Measurements from ENCODE around the gene PNPLA1.

PNPLA1 gene

DNA sequence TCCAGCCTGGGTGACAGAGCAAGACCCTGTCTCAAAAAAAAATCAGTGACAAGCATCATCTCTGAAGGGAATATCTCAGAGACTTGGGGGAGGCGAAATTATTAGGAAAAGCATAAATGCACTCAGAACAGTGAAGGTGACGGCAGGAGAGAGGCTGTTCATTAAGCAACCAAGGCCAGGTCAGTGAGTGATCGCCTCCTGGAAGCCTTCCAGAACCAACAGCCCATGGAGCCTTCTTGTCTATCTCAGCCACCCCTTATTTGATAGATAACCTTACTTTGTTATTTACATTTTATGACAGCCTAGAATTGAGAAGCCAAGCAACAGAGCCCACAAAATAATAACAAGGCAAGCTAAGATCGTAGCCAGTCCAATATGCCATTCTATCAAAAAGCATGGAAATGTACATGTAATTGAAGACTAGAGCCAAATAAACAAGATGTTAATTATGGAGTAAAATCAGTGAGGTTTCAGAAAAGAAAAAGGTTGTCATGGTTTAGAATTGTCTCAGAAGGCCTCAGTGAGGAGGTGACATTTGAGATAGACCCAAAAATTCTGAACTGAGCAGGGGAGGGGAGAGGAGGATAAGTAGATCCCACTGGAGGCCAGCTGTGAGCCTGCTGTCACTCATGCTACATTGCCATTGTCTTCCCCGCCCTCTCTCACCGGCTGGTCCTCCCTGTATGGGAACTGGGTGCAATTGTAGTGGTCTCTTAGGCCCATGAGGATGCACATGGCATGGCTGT, 49.0 kb downstream of the PNPLA1 start:
- no peak for DNase-seq

DNA sequence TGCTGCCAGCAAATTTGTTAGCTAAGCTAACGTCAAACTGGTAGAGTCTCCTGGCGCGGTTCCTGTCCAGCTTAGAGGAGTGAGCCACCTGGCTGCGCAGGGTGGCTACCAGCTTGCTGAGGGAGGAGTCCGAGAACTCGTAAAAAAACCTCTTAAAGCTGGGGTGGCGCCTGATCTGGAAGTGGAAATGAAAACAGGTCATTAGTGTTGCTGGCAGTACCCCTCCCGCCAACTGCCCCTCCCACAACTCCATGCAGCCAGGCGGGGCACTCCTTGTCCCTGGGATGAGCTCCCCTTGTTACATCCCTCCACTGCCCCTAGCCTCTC, 49.5 kb downstream of the PNPLA1 start:
- no peak for DNase-seq

- DNase-seq, result no peak
Measured at GRCh38 chr6:36319821-36320220, 50.0 kb downstream of the PNPLA1 start.

DNA sequence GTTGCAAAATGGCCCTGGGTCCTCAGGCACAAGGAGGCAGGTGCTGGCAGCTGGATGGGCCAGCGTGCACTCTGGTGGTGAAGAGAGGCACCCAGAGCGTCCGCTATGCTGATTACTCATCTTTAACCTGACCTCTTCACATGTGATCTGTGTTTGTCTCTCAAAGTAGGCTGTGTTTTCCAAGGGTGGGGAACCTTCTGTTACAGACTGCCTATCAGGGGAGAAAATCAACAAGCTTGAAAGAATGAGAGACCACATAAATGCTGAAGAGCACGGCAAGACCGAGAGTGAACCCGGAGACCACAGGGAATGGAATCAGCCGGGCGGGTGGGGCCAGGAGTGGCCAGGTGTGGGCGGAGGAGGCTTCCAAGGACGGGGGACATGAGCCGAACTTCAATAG, 50.6 kb downstream of the PNPLA1 start:
- no peak for DNase-seq

- no peak for DNase-seq
Measured at GRCh38 chr6:36322591-36322990, 52.7 kb downstream of the PNPLA1 start.

DNA sequence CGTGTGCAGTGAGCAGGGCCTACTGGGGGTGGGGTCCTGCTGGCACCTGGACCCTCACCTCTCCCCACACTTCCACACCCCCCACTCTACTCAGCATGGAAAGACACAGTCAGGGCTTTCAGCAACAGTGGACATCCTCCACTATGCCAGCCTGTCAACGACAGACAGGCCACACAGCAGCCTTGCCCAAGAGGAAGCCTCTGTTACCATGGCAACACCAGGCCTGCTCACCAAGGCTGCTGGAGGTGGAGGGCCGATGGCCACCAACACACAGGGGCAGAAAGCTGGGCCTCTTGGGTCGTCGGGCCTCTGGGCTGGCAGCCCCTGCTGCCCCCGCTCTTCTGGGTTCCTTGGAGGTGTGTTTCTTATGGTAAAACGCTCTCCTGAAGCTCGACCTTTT, 53.2 kb downstream of the PNPLA1 start:
- DNase-seq, result no peak

GRCh38 chr6:36324191-36324590, 54.3 kb downstream of the PNPLA1 start:
- DNase-seq, result no peak

DNA sequence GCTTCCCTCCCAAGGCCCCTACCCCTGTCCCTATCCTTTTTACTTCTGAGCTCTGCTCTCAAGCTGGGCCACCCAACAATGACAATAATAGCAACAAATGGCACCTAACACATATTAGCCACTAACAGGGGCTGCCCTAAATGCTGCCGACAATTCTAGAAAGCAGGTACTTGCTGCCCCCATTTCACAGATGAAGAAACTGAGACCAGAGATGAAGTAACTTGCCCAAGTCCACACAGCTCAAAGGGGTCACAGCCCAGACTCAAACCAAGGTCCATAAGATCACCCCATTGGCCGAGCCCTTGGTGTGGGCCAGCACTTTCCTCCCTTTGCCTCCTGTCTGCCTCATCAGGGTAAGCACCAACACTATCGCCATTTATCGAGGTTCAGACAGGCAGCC, 54.9 kb downstream of the PNPLA1 start:
- no peak for DNase-seq

- no peak for DNase-seq
Measured at GRCh38 chr6:36326356-36326995, 56.6 kb downstream of the PNPLA1 start.

DNA sequence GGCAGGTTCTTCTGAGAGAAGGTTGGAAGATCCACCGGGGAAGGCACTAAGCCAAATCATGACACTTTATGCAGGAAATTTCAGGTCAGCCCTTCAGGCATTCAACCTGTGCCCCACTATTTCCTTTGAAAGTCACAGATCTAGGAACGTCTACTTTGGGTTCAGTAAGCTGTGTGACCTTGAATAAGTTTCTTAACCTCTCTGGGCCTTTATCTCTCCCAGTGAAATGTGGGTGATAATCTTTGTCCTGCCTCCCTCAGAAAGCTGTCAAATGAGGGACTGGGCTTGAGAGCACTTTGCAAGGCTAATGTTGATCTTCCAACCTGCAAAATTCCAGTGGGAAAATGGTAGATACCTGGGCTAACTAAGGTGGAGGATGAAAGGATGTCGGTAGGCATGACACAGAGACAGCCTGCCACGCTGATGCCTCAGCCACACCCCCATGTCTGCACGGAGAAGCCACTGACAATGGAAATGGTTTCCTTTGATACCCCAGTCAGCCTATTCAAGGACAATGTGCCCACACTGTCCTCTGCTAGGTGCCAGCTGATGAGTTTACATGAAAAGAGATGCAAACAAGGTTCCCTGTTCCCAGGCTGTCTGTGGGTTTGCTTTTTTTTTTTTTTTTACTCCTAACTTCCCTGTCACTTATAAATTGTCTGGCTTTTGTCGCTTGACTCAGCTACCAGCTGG, 57.5 kb downstream of the PNPLA1 start:
- no peak for DNase-seq

DNA sequence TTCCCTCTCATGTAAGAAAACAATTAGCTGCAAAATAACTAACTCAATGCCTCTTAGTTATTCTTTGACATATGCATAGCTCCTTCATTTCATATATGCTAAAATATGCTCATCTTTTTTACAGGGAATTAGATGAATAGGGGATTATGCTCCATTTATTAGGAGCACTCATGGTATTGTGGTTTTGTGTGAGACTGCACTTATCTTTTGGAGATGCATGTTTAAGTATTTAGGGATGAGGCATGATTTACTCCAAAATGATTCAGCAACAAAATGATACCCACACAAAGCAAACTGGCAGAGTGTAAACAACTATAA, 58.0 kb downstream of the PNPLA1 start:
- DNase-seq, result no peak

DNA sequence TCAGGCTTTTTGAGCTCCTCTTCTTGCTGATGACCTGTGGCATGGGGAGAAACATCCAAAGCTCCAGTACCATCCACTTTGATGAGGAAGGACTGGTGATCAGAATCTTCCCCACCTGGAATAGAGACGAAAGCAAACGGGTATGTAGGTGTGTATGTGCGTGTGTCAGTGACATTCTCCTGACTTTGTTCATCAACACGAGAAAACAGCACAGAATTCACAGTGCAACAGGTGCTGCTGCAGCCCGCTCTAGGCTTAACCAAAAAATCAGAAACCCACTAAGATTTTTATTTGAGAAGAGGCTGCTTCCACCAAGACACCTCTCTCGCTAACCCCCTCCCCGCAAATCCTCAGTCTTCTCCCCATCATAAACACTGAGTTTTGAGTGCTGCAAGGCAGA, 58.7 kb downstream of the PNPLA1 start:
- no peak for DNase-seq

GRCh38 chr6:36329798-36330291, 60.0 kb downstream of the PNPLA1 start:
- no peak for DNase-seq

DNA sequence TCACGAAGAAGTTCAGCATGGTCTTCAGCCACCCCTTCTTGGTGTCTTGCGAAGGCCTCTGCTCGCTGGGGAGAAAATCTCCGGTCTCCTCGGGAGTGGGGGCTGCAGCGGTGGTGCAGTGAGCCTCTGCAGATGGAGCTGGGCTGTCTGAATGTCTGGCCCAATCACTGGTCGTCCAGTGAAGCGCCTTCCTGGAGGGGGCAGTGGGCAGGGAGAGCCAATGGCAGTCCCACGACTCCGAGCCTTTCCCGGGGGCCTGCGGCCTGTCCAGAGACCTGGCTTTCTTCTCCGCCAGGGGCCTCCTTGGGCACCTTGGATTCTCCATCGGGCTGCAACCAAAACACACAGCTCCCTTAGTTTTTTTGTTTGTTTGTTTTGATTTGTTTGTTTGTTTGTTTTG, 60.5 kb downstream of the PNPLA1 start:
- no peak for DNase-seq

GRCh38 chr6:36331381-36331780, 61.5 kb downstream of the PNPLA1 start:
- no peak for DNase-seq

DNA sequence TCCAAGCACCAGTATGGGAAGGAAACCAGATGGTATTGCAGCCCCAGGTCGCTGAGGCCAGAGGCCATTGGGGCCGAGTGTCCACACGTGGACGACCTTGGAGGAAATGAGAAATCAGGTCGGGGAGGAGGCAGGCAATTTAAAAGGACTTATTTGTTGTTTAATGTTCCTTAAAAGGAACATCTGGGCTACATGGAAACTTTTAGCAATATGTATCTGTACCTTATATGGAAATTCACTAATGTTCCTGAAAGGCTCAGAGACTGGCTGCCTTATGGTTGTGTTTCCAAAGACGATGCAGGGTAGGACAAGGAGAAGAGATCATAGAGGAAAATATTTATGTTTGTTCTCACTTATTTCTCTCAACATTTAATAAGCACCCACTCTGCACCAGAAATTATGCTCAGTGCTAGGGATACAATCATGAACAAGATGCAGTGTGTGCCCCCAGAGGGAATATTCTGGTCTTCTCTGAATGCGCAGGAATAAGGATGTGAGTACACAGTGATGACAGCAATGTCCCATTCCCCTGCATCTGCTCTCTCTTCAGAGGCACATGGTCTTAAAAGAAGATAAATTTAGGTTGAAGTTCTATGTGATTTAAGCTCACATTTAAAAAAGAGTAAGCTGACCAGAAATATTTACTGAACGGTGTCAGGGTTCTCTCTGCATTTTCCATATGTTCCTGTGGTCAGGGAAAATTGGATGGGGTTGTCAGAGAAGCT, 63.5 kb downstream of the PNPLA1 start:
- DNase-seq, result no peak

- peak in 1 of 2 experiments; percentile 7 for DNase-seq
Measured at GRCh38 chr6:36333931-36334725, 64.3 kb downstream of the PNPLA1 start.

DNA sequence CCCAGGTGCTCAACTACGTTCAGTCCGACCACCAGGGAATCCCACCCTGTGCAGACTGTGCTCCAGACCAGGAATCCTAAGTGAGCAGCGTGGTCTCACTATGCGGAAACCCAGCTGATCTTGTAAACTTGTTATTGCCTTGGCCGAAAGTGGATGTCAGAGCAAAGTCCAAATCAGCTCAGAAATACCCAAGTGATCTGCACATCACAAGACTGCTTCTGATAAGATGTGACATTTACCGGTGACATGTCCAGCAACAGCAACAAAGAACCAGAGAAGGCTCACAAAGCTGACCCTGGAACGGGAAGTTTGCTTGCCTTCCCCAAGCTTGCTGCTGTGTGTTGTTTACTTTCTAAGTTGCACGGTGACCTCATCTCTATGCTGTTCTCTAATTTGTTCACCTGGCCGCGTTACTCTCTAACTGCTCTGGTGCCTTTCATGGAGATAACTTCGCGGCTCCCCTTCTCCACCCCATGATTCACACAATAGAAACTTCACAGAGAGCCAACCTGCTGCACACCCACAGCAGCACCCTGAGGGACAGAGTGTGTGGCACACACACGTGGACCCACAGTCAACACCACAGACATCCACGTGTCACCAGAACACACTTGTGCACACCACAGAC, 65.1 kb downstream of the PNPLA1 start:
- no peak for DNase-seq

- no peak for DNase-seq
Measured at GRCh38 chr6:36335465-36336207, 65.8 kb downstream of the PNPLA1 start.

DNA sequence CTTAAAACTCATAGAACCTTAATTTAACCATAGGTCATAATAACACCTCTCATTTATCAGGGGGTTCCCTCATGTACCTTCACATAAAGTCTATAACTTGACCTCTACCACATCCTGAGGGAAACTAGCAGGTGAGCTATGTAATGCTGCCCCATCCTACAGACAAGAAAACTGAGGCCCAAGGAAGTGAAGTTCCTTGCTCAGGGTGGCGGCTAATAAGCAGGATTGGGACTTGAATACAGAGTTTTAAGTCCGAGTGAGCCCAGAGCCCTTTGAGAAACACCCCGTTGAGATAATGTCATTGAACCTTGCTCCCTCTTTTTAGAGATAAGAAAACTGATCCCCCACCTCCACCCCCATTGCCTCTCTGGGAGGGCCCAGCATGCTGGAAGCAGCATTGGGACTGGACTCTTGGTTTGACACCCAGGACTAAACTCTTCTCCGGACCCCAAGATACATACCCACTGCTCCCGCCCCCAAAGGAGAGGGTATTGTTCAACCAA, 66.4 kb downstream of the PNPLA1 start:
- DNase-seq, result no peak

DNA sequence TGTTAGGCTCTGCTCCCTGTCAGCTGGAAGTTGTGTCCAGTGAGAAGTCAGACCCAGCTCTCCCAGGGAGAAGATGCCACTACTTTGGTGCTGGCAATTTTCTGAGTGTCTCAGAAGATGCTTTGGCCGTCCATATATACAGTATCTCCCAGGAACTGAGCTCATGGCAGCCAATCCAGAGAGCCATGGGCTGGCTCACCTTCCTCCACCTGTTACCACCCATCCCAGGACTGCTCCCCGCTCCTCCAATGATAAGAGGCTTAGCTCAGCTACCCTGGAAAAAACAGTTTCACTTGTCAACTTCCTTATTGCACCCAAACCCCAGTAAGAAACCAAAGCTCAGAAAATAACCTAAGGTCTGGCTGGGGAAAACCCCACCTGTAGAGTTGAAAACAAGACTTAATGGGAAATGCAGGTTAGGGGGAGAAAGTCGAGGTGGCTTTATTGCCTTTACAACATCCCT, 67.0 kb downstream of the PNPLA1 start, which contains the start of gene BNIP5:
Gene BNIP5, minus strand, starts transcription at position 110 of the 463 bp plus-strand sequence. CDS start 6,198 bp downstream, outside the sequence.
- DNase-seq, result no peak
